ENCODE measurements around the gene ANKMY2.

DNA sequence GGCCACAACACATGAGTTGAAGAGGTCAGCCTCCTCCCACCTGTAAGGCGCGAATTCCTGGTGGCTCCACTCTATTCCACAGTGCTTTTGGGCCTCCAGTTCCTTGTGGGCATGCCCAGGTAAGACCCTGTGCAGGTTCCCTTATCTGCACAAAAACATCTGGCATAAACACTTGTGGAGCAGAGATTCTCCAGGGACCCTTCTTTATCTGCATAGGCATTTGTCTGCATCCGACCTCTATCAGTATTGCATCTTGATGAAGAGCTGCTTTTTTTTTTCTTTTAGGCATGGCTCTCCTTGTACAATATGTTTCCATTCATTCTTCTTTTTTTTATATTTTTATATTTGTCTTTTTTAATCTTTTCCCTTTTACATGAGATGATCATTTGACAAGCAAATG is 58.4 kb downstream of the ANKMY2 start:
- TF ChIP-seq, protein P1, sequence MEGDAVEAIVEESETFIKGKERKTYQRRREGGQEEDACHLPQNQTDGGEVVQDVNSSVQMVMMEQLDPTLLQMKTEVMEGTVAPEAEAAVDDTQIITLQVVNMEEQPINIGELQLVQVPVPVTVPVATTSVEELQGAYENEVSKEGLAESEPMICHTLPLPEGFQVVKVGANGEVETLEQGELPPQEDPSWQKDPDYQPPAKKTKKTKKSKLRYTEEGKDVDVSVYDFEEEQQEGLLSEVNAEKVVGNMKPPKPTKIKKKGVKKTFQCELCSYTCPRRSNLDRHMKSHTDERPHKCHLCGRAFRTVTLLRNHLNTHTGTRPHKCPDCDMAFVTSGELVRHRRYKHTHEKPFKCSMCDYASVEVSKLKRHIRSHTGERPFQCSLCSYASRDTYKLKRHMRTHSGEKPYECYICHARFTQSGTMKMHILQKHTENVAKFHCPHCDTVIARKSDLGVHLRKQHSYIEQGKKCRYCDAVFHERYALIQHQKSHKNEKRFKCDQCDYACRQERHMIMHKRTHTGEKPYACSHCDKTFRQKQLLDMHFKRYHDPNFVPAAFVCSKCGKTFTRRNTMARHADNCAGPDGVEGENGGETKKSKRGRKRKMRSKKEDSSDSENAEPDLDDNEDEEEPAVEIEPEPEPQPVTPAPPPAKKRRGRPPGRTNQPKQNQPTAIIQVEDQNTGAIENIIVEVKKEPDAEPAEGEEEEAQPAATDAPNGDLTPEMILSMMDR (IDR thresholded peaks at IDR 0.05), result no peak
- TF ChIP-seq ZFX (IDR thresholded peaks at IDR 0.05; ENCODE audit: borderline replicate concordance), result no peak
